ENCODE measurements around the gene CFAP299.

DNA sequence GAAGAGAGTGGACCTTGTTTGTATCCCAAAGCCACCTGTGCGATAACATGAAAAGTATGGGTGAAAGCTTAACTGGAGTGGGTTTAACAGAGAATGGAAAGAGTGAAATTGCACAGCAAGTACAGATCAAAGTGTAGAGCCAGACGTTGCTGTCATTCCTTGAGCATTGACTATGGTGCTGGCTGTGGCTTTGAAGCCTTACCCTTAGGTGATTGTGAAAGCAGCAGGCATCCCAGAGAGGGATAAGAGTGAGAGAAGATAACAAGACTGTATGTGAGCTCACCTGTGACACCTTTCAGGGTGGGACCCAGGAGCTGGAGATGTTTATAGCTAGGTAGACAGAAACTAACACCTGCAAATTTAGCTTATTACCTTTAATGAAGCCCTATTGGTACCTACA lies 77.6 kb downstream of the CFAP299 start:
- TF ChIP-seq YY1 (IDR thresholded peaks at IDR 0.05; ENCODE audit: insufficient read depth, insufficient read length), result no peak
- no peak for TF ChIP-seq ZNF274 (IDR thresholded peaks at IDR 0.05; ENCODE audit: low read depth, low read length)
